OCI-M2 (cell line): ENCODE results near the gene SLC5A11.

Experiments
- DNase-seq: peaks from one replicate; lab custom pipeline; 2025; ENCODE audit not compliant: unreplicated experiment; lab: John Stamatoyannopoulos, UW

Gene SLC5A11

GRCh38 chr16:24917236-24917635, 71.5 kb downstream of the SLC5A11 start:
- DNase-seq: no peak

GRCh38 chr16:24917891-24918290, 72.1 kb downstream of the SLC5A11 start:
- no peak for DNase-seq

GRCh38 chr16:24918641-24919040, 72.9 kb downstream of the SLC5A11 start:
- DNase-seq: no peak

GRCh38 chr16:24919536-24919935, 73.8 kb downstream of the SLC5A11 start:
- no peak for DNase-seq

GRCh38 chr16:24920568-24920967, 74.8 kb downstream of the SLC5A11 start:
- DNase-seq: no peak

- no peak for DNase-seq
Measured at GRCh38 chr16:24921229-24921628, 75.5 kb downstream of the SLC5A11 start.

GRCh38 chr16:24925163-24925562, 79.4 kb downstream of the SLC5A11 start:
- no peak for DNase-seq

DNA sequence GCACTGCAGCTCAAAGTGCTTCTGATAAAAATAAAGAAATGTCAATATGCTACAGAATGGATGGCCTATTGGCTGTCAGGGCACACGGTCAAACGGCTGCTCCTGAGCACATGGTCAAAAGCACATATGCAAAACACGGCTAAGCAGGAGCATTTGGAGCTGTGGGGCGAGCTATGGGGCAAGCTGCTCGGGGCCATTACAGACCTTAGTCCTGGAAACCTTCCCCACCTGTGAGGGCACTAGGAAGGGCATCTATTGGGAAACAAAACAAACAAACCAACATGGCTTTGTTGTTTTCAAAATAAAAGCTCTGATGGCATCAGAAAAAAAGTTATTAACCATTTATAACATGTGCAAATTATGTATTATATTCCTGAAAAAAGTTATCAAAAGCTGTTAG, 83.6 kb downstream of the SLC5A11 start:
- DNase-seq: no peak

- DNase-seq: no peak
Measured at GRCh38 chr16:24930440-24930839, 84.7 kb downstream of the SLC5A11 start.

DNA sequence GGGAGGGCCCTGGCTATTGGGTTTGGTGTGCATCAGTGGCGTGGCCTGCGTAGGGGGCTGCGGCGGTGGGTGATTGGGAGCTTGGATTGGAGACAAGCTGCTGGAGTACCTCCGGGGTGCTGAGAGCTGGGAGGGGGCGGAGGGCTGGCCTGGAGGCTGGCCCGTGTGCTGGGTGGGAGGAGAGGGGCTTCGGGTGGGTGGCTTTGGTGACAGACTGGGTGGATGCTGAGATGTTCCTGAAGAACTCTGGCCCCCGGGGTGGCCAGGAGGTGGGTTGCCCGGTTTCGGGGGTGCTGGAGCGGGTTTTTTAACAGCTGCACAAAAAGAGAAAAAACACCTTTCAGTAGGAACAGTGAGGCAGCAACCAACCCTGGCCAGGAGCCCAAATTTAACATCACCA, 85.3 kb downstream of the SLC5A11 start:
- no peak for DNase-seq

- DNase-seq: no peak
Measured at GRCh38 chr16:24935336-24935735, 89.6 kb downstream of the SLC5A11 start.

DNA sequence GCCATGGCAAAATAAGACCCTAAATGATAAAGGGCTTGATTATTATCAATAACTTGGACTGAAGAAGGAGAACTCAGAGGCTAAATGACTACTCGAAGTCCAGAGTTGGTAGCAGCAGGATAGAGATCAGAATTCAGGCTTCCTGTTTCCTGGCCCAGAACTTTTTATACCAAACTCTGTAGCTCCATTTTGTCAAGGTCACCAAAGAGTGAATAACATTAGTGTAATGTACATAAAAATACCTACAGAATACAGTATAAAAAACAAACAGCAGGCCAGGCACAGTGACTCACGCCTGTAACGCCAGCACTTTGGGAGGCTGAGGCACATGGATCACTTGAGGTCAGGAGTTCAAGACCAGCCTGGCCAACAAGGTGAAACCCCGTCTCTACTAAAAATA, 90.4 kb downstream of the SLC5A11 start:
- no peak for DNase-seq

GRCh38 chr16:24939224-24939623, 93.5 kb downstream of the SLC5A11 start:
- DNase-seq: no peak

GRCh38 chr16:24939738-24940137, 94.0 kb downstream of the SLC5A11 start:
- DNase-seq: no peak

- DNase-seq: no peak
Measured at GRCh38 chr16:24943471-24943870, 97.7 kb downstream of the SLC5A11 start.

DNA sequence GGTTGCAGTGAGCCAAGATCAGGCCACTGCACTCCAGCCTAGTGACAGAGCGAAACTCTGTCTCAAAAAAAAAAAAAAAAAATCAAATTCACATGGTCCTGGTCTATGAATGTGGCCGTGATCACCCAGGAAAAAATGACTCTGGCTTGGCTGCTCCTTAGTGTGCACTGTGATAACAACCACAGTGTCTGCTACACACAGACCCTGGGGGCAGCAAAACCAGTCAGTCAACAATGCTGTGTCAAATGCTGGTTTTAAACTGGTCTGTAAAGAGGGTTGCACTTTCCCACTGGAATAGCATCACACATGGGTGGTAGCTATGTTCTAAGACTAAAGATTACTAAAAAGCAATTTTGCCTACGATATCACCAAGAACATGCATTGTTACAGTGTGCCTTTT, 98.4 kb downstream of the SLC5A11 start:
- no peak for DNase-seq

- no peak for DNase-seq
Measured at GRCh38 chr16:24946155-24946554, 100.4 kb downstream of the SLC5A11 start.

- DNase-seq: no peak
Measured at GRCh38 chr16:24950275-24950674, 104.5 kb downstream of the SLC5A11 start.

- DNase-seq: no peak
Measured at GRCh38 chr16:24953306-24953705, 107.5 kb downstream of the SLC5A11 start.

DNA sequence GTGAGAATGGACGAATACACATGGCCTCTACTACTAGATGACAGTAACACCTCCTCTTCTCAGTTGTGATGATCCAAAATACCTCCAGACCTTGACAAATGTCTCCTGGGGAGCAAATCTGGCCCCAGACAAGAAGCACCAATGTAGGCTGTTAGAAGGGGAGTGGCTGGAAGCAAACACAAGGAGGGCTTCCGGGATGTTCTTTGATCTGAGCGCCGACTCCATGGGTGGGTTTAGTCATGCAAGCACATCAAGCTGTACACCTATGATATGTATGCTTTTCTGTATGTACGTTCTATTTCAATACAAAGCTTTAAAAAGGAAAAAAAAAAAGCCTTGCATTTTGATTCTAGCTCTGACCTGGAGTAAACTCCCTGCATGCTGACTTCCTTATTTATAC, 108.0 kb downstream of the SLC5A11 start:
- no peak for DNase-seq

- no peak for DNase-seq
Measured at GRCh38 chr16:24954137-24954536, 108.4 kb downstream of the SLC5A11 start.

GRCh38 chr16:24955975-24956731, 110.4 kb downstream of the SLC5A11 start:
- no peak for DNase-seq

DNA sequence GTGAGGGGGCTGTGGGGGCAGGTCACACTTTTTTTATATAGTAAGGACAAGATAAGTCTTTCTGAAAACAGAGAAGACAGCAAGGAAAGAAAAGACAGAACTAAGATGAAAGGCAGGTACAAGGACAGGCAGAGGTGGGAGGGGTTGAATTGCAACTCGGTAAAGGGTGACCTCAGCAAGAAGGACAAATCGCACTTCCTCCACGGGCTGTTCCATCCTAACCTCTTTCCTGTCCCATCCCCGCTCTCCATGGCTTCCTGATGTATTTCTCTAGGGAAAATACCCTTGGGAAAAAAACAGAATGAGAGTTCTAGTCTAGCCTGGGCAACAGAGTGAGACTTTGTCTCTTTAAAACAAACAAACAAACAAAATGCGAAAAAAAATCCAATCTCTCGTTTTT, 112.1 kb downstream of the SLC5A11 start:
- DNase-seq: no peak
